ENCODE measurements around the gene BPIFA2. TPM values are rescaled to one million over a fixed set of nuclear protein-coding genes. Genes with fewer than 3 reads are reported as not detected.

The BPIFA2 gene
- total RNA-seq, 3 donors from 2014 or later (not counting 1 experiment from before 2014, with no cell fraction given): not detected

DNA sequence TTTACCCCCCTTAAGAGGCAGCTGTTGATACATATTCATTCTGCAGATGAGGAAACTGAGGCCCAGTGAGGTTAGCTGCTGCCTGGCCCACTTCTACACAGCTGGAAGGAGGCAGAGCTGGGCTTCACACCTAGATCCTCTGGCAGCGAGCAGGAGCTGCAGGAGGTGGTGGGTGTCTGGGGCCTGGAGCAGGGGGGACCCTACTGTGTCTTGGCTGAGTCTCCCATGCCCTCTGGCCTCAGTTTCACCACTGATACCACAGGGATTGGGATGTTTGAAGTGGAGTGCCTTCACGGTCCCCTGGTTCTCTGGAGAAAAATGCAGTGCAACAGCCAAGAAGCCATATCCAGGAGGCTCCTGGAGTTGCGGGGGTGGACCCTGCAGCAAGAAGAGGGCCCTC lies 8.2 kb upstream of the BPIFA2 start:
- Histone ChIP-seq H3K4me1 (ENCODE audit: control insufficient read depth, insufficient read depth, low read length) (no peaks in the 10 kb centered on the region), H3K27me3 (ENCODE audit: control insufficient read depth, insufficient read depth, low read length) (no peaks in the 10 kb centered on the region), H3K27ac (ENCODE audit: low read length) (no peak overlapping the region), H3K9me3 (ENCODE audit: control insufficient read depth, insufficient read depth, low read length) (no peaks in the 10 kb centered on the region), H3K36me3 (ENCODE audit: control insufficient read depth, insufficient read depth, low read length) (no peaks in the 10 kb centered on the region), H3K4me3 (ENCODE audit: low read length) (no peak overlapping the region)
- intact Hi-C loops (cut with micrococcal nuclease): no loop called here
- H3K4me1 Mint-ChIP-seq: no peaks in the 10 kb centered on the region
- H3K36me3 Mint-ChIP-seq: no peaks in the 10 kb centered on the region
- no peak overlapping the region for H3K4me3 Mint-ChIP-seq
- H3K27me3 Mint-ChIP-seq (ENCODE audit: low read depth in 2 of 2): peaks cover 6 to 7% of the 10 kb centered on the region in 2 donors
- TF ChIP-seq, protein P1, sequence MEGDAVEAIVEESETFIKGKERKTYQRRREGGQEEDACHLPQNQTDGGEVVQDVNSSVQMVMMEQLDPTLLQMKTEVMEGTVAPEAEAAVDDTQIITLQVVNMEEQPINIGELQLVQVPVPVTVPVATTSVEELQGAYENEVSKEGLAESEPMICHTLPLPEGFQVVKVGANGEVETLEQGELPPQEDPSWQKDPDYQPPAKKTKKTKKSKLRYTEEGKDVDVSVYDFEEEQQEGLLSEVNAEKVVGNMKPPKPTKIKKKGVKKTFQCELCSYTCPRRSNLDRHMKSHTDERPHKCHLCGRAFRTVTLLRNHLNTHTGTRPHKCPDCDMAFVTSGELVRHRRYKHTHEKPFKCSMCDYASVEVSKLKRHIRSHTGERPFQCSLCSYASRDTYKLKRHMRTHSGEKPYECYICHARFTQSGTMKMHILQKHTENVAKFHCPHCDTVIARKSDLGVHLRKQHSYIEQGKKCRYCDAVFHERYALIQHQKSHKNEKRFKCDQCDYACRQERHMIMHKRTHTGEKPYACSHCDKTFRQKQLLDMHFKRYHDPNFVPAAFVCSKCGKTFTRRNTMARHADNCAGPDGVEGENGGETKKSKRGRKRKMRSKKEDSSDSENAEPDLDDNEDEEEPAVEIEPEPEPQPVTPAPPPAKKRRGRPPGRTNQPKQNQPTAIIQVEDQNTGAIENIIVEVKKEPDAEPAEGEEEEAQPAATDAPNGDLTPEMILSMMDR (IDR thresholded peaks at IDR 0.05): no peak
- DNase-seq (no peak), ATAC-seq (no peak)
- 89% methylated on average over 3 of the region's 3 CpGs for WGBS (ENCODE audit: insufficient coverage)
- no peaks in the 10 kb centered on the region for H3K9me3 Mint-ChIP-seq
- H3K27ac Mint-ChIP-seq: no peak overlapping the region

DNA sequence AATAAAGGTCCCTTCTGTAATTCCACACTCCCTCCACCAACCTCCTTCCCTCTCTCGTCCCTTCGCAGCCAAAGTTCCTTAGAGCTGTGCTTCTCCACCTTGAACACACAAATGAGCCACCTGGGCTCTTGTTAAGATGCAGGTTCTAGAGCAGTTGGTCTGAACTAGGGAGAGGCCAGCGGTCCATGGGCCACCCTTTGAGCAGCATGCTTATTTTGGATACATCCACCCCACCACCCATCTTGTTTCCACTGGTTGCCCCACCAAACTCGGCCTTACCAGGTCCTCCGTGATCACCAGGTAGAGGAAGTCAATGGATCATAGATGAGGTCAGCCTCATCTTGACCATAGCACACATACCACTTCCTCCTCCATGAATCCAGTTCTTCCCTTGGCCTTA lies 7.3 kb upstream of the BPIFA2 start:
- Mint-ChIP-seq H3K4me1 (no peaks in the 10 kb centered on the region), H3K9me3 (no peaks in the 10 kb centered on the region), H3K27me3 (ENCODE audit: low read depth in 2 of 2) (peaks cover 6 to 7% of the 10 kb centered on the region in 2 donors), H3K4me3 (no peak overlapping the region), H3K27ac (no peak overlapping the region), H3K36me3 (no peaks in the 10 kb centered on the region)
- whole genome bisulfite sequencing (ENCODE audit: insufficient coverage): 77% methylated on average over 5 of the region's 5 CpGs
- intact Hi-C loops (cut with micrococcal nuclease): no loop called here
- Histone ChIP-seq H3K9me3 (ENCODE audit: control insufficient read depth, insufficient read depth, low read length) (no peaks in the 10 kb centered on the region), H3K4me3 (ENCODE audit: low read length) (no peak overlapping the region), H3K27me3 (ENCODE audit: control insufficient read depth, insufficient read depth, low read length) (no peaks in the 10 kb centered on the region), H3K4me1 (ENCODE audit: control insufficient read depth, insufficient read depth, low read length) (no peaks in the 10 kb centered on the region), H3K27ac (ENCODE audit: low read length) (no peak overlapping the region), H3K36me3 (ENCODE audit: control insufficient read depth, insufficient read depth, low read length) (no peaks in the 10 kb centered on the region)
- TF ChIP-seq, protein P1 (IDR thresholded peaks at IDR 0.05): no peak
- no peak for DNase-seq
- no peak for ATAC-seq

DNA sequence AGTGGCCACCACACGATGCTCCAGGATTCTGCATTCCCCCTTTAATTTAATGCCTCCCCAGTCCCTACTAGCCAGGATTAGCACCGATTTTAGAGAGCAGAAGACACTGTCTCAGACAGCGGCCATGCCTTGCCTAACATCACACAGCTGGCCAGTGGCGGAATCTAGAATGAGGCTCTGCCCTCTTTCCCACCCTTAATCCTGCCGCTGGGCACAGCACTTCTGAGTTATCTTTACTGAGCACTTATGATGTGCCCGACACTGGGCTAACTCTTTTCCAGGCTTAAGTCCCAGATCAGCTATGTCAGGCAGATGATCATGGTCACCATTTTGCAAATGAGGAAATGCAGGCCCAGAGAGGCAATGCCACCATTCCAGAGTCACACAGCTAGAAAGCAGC lies 5.6 kb upstream of the BPIFA2 start:
- Histone ChIP-seq H3K36me3 (ENCODE audit: control insufficient read depth, insufficient read depth, low read length) (no peaks in the 10 kb centered on the region), H3K4me1 (ENCODE audit: control insufficient read depth, insufficient read depth, low read length) (no peaks in the 10 kb centered on the region), H3K4me3 (ENCODE audit: low read length) (no peak overlapping the region), H3K27me3 (ENCODE audit: control insufficient read depth, insufficient read depth, low read length) (no peaks in the 10 kb centered on the region), H3K9me3 (ENCODE audit: control insufficient read depth, insufficient read depth, low read length) (no peaks in the 10 kb centered on the region), H3K27ac (ENCODE audit: low read length) (no peak overlapping the region)
- intact Hi-C loops (cut with micrococcal nuclease): no loop called here
- H3K27me3 Mint-ChIP-seq (ENCODE audit: low read depth in 2 of 2): peaks cover 6 to 7% of the 10 kb centered on the region in 2 donors
- TF ChIP-seq, protein P1 (IDR thresholded peaks at IDR 0.05): no peak
- no peak overlapping the region for H3K27ac Mint-ChIP-seq
- H3K4me3 Mint-ChIP-seq: no peak overlapping the region
- no peaks in the 10 kb centered on the region for H3K36me3 Mint-ChIP-seq
- no peaks in the 10 kb centered on the region for H3K9me3 Mint-ChIP-seq
- DNase-seq (no peak), ATAC-seq (no peak)
- no peaks in the 10 kb centered on the region for H3K4me1 Mint-ChIP-seq
- WGBS (ENCODE audit: insufficient coverage): 91% methylated on average over 6 of the region's 6 CpGs

DNA sequence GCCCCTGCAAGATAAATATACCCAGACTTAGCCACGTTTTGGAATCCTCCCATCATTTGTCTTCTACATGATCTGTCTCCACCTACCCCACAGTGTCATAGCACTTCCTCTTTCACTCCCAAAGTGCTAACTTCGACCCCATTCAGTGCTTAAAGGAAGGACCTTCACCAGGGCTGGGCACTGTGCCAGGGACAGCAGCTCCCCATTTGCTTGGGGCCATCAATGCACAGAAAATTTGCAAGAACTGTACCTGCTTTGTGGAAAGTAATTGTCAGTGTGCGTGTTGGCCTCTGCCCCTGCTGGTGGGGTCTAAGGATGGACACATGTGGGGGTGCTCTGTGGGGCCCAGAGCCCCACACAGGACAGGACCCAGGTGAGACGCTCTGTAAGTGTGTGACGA lies 5.2 kb upstream of the BPIFA2 start:
- DNase-seq (no peak), ATAC-seq (no peak)
- Mint-ChIP-seq H3K9me3 (no peaks in the 10 kb centered on the region), H3K36me3 (no peaks in the 10 kb centered on the region), H3K4me3 (no peak overlapping the region), H3K27ac (no peak overlapping the region), H3K4me1 (no peaks in the 10 kb centered on the region), H3K27me3 (ENCODE audit: low read depth in 2 of 2) (peaks cover 6 to 7% of the 10 kb centered on the region in 2 donors)
- no peaks in the 10 kb centered on the region for H3K9me3 ChIP-seq (ENCODE audit: control insufficient read depth, insufficient read depth, low read length)
- TF ChIP-seq, protein P1 (IDR thresholded peaks at IDR 0.05): no peak
- H3K27me3 ChIP-seq (ENCODE audit: control insufficient read depth, insufficient read depth, low read length): no peaks in the 10 kb centered on the region
- no peaks in the 10 kb centered on the region for H3K4me1 ChIP-seq (ENCODE audit: control insufficient read depth, insufficient read depth, low read length)
- intact Hi-C loops (cut with micrococcal nuclease): no loop called here
- H3K36me3 ChIP-seq (ENCODE audit: control insufficient read depth, insufficient read depth, low read length): no peaks in the 10 kb centered on the region
- no peak overlapping the region for H3K27ac ChIP-seq (ENCODE audit: low read length)
- no peak overlapping the region for H3K4me3 ChIP-seq (ENCODE audit: low read length)
- 26% methylated on average over 3 of the region's 5 CpGs for WGBS (ENCODE audit: insufficient coverage)
